ENCODE results near the gene KIAA1549. TPM values are rescaled to one million over a fixed set of nuclear protein-coding genes. Genes with fewer than 3 reads are reported as not detected.
A peak's percentile ranks its signal among the peaks of the same experiment; 100 is the strongest.

The KIAA1549 gene
- total and polyA plus RNA-seq, 7 experiments from 2014 or later, result 0.16 to 0.56 (median 0.25) TPM; not detected in 3

- Histone ChIP-seq H3K36me3 (ENCODE audit: control insufficient read depth in 2 of 3, insufficient read depth in 3 of 3, low read length in 3 of 3) (no peaks in the 10 kb centered on the region), H3K4me1 (ENCODE audit: control insufficient read depth in 2 of 2, insufficient read depth in 2 of 2, low read length in 2 of 2) (no peaks in the 10 kb centered on the region), H3K27me3 (ENCODE audit: control insufficient read depth in 2 of 2, insufficient read depth in 2 of 2, low read length in 2 of 2) (no peaks in the 10 kb centered on the region), H3K9me3 (ENCODE audit: control insufficient read depth in 2 of 3, low read length in 3 of 3) (no peaks in the 10 kb centered on the region), H3K27ac (ENCODE audit: low read depth, low read length) (no peak overlapping the region), H3K4me3 (ENCODE audit: low read length) (no peak overlapping the region)
- intact Hi-C loops (cut with micrococcal nuclease), result no loop called here
- Mint-ChIP-seq H3K4me1 (peaks cover 0 to 3% (median 0%) of the 10 kb centered on the region in 7 donors), H3K27ac (no peak overlapping the region), H3K9me3 (peaks cover 0 to 4% (median 0%) of the 10 kb centered on the region in 11 donors), H3K27me3 (peaks cover 0 to 11% (median 0%) of the 10 kb centered on the region in 5 donors), H3K4me3 (no peak overlapping the region), H3K36me3 (peaks cover 0 to 3% (median 0%) of the 10 kb centered on the region in 5 donors)
- POLR2A ChIA-PET, result no interaction called here
- DNase-seq (no peak), ATAC-seq (no peak)
- CTCF ChIA-PET, result no interaction called here
Measured at GRCh38 chr7:138804618-138805017, 176.6 kb downstream of the KIAA1549 start.

GRCh38 chr7:138802706-138803105 lies 178.5 kb downstream of the KIAA1549 start:
- no peak overlapping the region for H3K4me3 ChIP-seq (ENCODE audit: low read length)
- no peak for ATAC-seq

GRCh38 chr7:138801256-138801655 lies 179.9 kb downstream of the KIAA1549 start:
- peaks cover 0 to 4% (median 0%) of the 10 kb centered on the region in 11 donors for H3K9me3 Mint-ChIP-seq
- H3K4me3 Mint-ChIP-seq, result no peak overlapping the region
- H3K4me3 ChIP-seq (ENCODE audit: low read length), result no peak overlapping the region
- no peaks in the 10 kb centered on the region for H3K36me3 Mint-ChIP-seq
- H3K27ac ChIP-seq (ENCODE audit: low read depth, low read length), result no peak overlapping the region
- no peaks in the 10 kb centered on the region for H3K4me1 ChIP-seq (ENCODE audit: control insufficient read depth in 2 of 2, insufficient read depth in 2 of 2, low read length in 2 of 2)
- ATAC-seq, result no peak
- H3K27me3 ChIP-seq (ENCODE audit: control insufficient read depth in 2 of 2, insufficient read depth in 2 of 2, low read length in 2 of 2), result no peaks in the 10 kb centered on the region
- H3K27ac Mint-ChIP-seq, result no peak overlapping the region
- no peaks in the 10 kb centered on the region for H3K36me3 ChIP-seq (ENCODE audit: control insufficient read depth in 2 of 3, insufficient read depth in 3 of 3, low read length in 3 of 3)
- DNase-seq, result no peak
- no peaks in the 10 kb centered on the region for H3K9me3 ChIP-seq (ENCODE audit: control insufficient read depth in 2 of 3, low read length in 3 of 3)
- POLR2A ChIA-PET, result no interaction called here
- CTCF ChIA-PET, result no interaction called here
- H3K4me1 Mint-ChIP-seq, result peaks cover 7 to 14% (median 11%) of the 10 kb centered on the region in 7 donors
- intact Hi-C loops (cut with micrococcal nuclease), result no loop called here
- peaks cover 0 to 14% (median 6%) of the 10 kb centered on the region in 5 donors for H3K27me3 Mint-ChIP-seq

More at GRCh38 chr7:138802706-138803105, 178.5 kb downstream of the KIAA1549 start:
- peaks cover 0 to 14% (median 6%) of the 10 kb centered on the region in 5 donors for H3K27me3 Mint-ChIP-seq
- no peak overlapping the region for H3K4me3 Mint-ChIP-seq
- no peak overlapping the region for H3K27ac Mint-ChIP-seq
- ChIA-PET POLR2A (no interaction called here), CTCF (no interaction called here)
- Histone ChIP-seq H3K27me3 (ENCODE audit: control insufficient read depth in 2 of 2, insufficient read depth in 2 of 2, low read length in 2 of 2) (no peaks in the 10 kb centered on the region), H3K4me1 (ENCODE audit: control insufficient read depth in 2 of 2, insufficient read depth in 2 of 2, low read length in 2 of 2) (no peaks in the 10 kb centered on the region), H3K9me3 (ENCODE audit: control insufficient read depth in 2 of 3, low read length in 3 of 3) (no peaks in the 10 kb centered on the region), H3K27ac (ENCODE audit: low read depth, low read length) (no peak overlapping the region), H3K36me3 (ENCODE audit: control insufficient read depth in 2 of 3, insufficient read depth in 3 of 3, low read length in 3 of 3) (no peaks in the 10 kb centered on the region)
- H3K4me1 Mint-ChIP-seq, result peaks cover 2 to 8% (median 5%) of the 10 kb centered on the region in 7 donors
- intact Hi-C loops (cut with micrococcal nuclease), result no loop called here
- no peak for DNase-seq
- peaks cover 0 to 3% (median 0%) of the 10 kb centered on the region in 11 donors for H3K9me3 Mint-ChIP-seq
- peaks cover 0 to 3% (median 0%) of the 10 kb centered on the region in 5 donors for H3K36me3 Mint-ChIP-seq

GRCh38 chr7:138799336-138800000 lies 181.7 kb downstream of the KIAA1549 start:
- no peaks in the 10 kb centered on the region for H3K36me3 Mint-ChIP-seq
- ATAC-seq (no peak), DNase-seq (no peak)
- Histone ChIP-seq H3K27me3 (ENCODE audit: control insufficient read depth in 2 of 2, insufficient read depth in 2 of 2, low read length in 2 of 2) (no peaks in the 10 kb centered on the region), H3K36me3 (ENCODE audit: control insufficient read depth in 2 of 3, insufficient read depth in 3 of 3, low read length in 3 of 3) (no peaks in the 10 kb centered on the region), H3K4me3 (ENCODE audit: low read length) (no peak overlapping the region), H3K4me1 (ENCODE audit: control insufficient read depth in 2 of 2, insufficient read depth in 2 of 2, low read length in 2 of 2) (no peaks in the 10 kb centered on the region), H3K27ac (ENCODE audit: low read depth, low read length) (no peak overlapping the region), H3K9me3 (ENCODE audit: control insufficient read depth in 2 of 3, low read length in 3 of 3) (no peaks in the 10 kb centered on the region)
- ChIA-PET POLR2A (no interaction called here), CTCF (interaction anchor here (0.6 kb wide), 1 partner anchor 171 kb away, joined by 4 read pairs; no protein-coding TSS in a partner anchor)
- peaks cover 0 to 4% (median 0%) of the 10 kb centered on the region in 11 donors for H3K9me3 Mint-ChIP-seq
- no peak overlapping the region for H3K27ac Mint-ChIP-seq
- intact Hi-C loops (cut with micrococcal nuclease), result no loop called here
- peaks cover 7 to 12% (median 10%) of the 10 kb centered on the region in 7 donors for H3K4me1 Mint-ChIP-seq
- H3K4me3 Mint-ChIP-seq, result no peak overlapping the region
- peaks cover 0 to 10% (median 6%) of the 10 kb centered on the region in 5 donors for H3K27me3 Mint-ChIP-seq

GRCh38 chr7:138798836-138799235 lies 182.4 kb downstream of the KIAA1549 start:
- H3K27me3 ChIP-seq (ENCODE audit: control insufficient read depth in 2 of 2, insufficient read depth in 2 of 2, low read length in 2 of 2), result no peaks in the 10 kb centered on the region
- CTCF ChIA-PET, result no interaction called here
- intact Hi-C loops (cut with micrococcal nuclease), result no loop called here

GRCh38 chr7:138797715-138798320 lies 183.4 kb downstream of the KIAA1549 start, which contains the start of the genes ATP6V0A4 and TMEM213:
TSS of gene ATP6V0A4 (minus strand) at chr7:138798196. CDS start at chr7:138771247, 26,949 bp downstream.
TSS of gene TMEM213 (plus strand) at chr7:138797994. CDS start at chr7:138798105, 111 bp downstream.
- peak within 1 kb of the TSS in 1 of 10 donors; percentile 3 for H3K4me3 Mint-ChIP-seq
- Histone ChIP-seq H3K27ac (ENCODE audit: low read depth, low read length) (no peak within 1 kb of the TSS), H3K4me1 (ENCODE audit: control insufficient read depth in 2 of 2, insufficient read depth in 2 of 2, low read length in 2 of 2) (no peaks in the 10 kb centered on the region), H3K36me3 (ENCODE audit: control insufficient read depth in 2 of 3, insufficient read depth in 3 of 3, low read length in 3 of 3) (no peaks in the 10 kb centered on the region), H3K4me3 (ENCODE audit: low read length) (no peak within 1 kb of the TSS), H3K27me3 (ENCODE audit: control insufficient read depth in 2 of 2, insufficient read depth in 2 of 2, low read length in 2 of 2) (no peaks in the 10 kb centered on the region), H3K9me3 (ENCODE audit: control insufficient read depth in 2 of 3, low read length in 3 of 3) (no peaks in the 10 kb centered on the region)
- ChIA-PET POLR2A (interaction anchor here (0.6 kb wide), 1 partner anchor 146 kb away, joined by 3 read pairs; no protein-coding TSS in a partner anchor), CTCF (interaction anchor here (0.7 kb wide), 1 partner anchor 830 kb away, joined by 3 read pairs; no protein-coding TSS in a partner anchor)
- H3K36me3 Mint-ChIP-seq, result no peaks in the 10 kb centered on the region
- peaks cover 0 to 4% (median 0%) of the 10 kb centered on the region in 11 donors for H3K9me3 Mint-ChIP-seq
- peak within 1 kb of the TSS in 2 of 9 donors; percentile 55 to 65 for H3K27ac Mint-ChIP-seq
- ATAC-seq (peak; percentile 47), DNase-seq (peak in 1 of 9 donors; percentile 11)
- intact Hi-C loops (cut with micrococcal nuclease), result no loop called here
- H3K4me1 Mint-ChIP-seq, result peaks cover 7 to 12% (median 10%) of the 10 kb centered on the region in 7 donors
- H3K27me3 Mint-ChIP-seq, result peaks cover 0 to 6% (median 3%) of the 10 kb centered on the region in 5 donors

More at GRCh38 chr7:138798836-138799235, 182.4 kb downstream of the KIAA1549 start:
- no peak overlapping the region for H3K27ac Mint-ChIP-seq
- no peak overlapping the region for H3K27ac ChIP-seq (ENCODE audit: low read depth, low read length)
- H3K4me3 Mint-ChIP-seq, result no peak overlapping the region
- H3K4me1 Mint-ChIP-seq, result peaks cover 7 to 12% (median 10%) of the 10 kb centered on the region in 7 donors
- peaks cover 0 to 4% (median 0%) of the 10 kb centered on the region in 11 donors for H3K9me3 Mint-ChIP-seq
- no peaks in the 10 kb centered on the region for H3K4me1 ChIP-seq (ENCODE audit: control insufficient read depth in 2 of 2, insufficient read depth in 2 of 2, low read length in 2 of 2)
- no peak overlapping the region for H3K4me3 ChIP-seq (ENCODE audit: low read length)
- no peaks in the 10 kb centered on the region for H3K36me3 ChIP-seq (ENCODE audit: control insufficient read depth in 2 of 3, insufficient read depth in 3 of 3, low read length in 3 of 3)
- DNase-seq, result no peak
- H3K9me3 ChIP-seq (ENCODE audit: control insufficient read depth in 2 of 3, low read length in 3 of 3), result no peaks in the 10 kb centered on the region
- H3K27me3 Mint-ChIP-seq, result peaks cover 0 to 6% (median 3%) of the 10 kb centered on the region in 5 donors
- no peak for ATAC-seq
- POLR2A ChIA-PET, result no interaction called here
- no peaks in the 10 kb centered on the region for H3K36me3 Mint-ChIP-seq

Measured in naive thymus-derived CD4-positive, alpha-beta T cell (primary cell).